Measurements from ENCODE around the gene FIP1L1.

DNA sequence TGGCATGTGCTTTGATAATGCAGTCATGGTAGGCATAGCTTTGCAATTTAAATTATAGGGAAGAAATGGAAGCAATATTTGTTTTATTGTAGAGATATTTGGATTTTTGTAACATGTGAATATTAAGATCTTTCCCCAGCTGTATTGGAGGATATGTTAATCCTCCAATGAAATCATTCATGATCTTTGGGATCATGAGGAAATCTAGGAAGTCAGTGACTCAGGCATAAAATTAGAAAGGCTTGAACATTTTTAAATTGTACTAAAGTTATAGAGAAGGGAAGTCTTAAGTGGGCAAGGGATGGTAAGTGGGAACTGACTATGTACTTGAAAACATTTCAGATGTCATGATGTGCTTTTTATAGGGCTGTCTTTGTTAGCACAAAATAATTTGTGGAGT is 46.8 kb downstream of the FIP1L1 start:
- TF ChIP-seq, protein P1, sequence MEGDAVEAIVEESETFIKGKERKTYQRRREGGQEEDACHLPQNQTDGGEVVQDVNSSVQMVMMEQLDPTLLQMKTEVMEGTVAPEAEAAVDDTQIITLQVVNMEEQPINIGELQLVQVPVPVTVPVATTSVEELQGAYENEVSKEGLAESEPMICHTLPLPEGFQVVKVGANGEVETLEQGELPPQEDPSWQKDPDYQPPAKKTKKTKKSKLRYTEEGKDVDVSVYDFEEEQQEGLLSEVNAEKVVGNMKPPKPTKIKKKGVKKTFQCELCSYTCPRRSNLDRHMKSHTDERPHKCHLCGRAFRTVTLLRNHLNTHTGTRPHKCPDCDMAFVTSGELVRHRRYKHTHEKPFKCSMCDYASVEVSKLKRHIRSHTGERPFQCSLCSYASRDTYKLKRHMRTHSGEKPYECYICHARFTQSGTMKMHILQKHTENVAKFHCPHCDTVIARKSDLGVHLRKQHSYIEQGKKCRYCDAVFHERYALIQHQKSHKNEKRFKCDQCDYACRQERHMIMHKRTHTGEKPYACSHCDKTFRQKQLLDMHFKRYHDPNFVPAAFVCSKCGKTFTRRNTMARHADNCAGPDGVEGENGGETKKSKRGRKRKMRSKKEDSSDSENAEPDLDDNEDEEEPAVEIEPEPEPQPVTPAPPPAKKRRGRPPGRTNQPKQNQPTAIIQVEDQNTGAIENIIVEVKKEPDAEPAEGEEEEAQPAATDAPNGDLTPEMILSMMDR (IDR thresholded peaks at IDR 0.05): no peak
- no peak for TF ChIP-seq POLR2A (IDR thresholded peaks at IDR 0.05)
